LNCaP clone FGC (cell line): Measurements from ENCODE around the gene CCNL2.

Experiments used
- DNase-seq: peaks from one replicate; pipeline ENCODE4 v3.0.0-alpha.2; 2011; ENCODE audit warnings: low read depth
- H3K4me3 ChIP-seq: 2 replicates; pipeline ENCODE4 v1.5.1; 2011; ENCODE audit warnings: mild to moderate bottlenecking, low read depth, low read length, control low read depth
- TF ChIP-seq, protein P1 (sequence below): IDR thresholded peaks from 2 replicates; pipeline ENCODE4 v1.5.1; 2012; ENCODE audit warnings: mild to moderate bottlenecking; ENCODE audit not compliant: control insufficient read depth, insufficient read depth; ENCODE audit errors: extremely low read depth

CCNL2 gene

DNA sequence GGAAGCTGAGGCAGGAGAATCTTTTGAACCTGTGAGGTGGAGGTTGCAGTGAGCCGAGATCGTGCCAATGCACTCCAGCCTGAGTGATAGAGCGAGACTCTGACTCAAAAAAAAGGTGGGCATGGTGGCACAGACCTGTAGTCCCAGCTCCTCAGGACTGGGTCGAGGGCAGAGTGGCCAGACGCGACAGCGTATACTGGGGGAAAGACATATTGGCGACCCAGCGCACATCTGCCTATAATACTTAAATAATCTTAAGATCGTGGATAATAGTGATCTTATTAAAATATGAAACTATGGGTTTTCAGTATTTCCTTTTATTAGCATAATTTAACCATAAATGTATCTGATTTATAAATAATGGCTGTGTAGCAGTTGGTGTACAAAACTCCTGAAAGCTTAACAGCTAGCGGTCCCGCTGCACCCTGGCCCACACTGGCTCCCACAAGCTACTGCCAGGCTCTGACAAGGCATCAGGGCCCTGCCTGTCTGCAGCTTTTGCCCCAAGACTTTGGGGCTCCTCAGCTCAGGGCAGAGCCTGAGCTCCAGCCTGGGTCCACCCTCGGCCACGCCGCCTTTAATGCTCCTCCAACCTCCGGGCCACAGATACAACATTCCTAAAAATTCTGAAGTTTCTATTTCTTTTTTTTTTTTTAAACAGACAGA lies 21.5 kb downstream of the CCNL2 start:
- H3K4me3 ChIP-seq, result no peak overlapping the region
- TF ChIP-seq, protein P1, sequence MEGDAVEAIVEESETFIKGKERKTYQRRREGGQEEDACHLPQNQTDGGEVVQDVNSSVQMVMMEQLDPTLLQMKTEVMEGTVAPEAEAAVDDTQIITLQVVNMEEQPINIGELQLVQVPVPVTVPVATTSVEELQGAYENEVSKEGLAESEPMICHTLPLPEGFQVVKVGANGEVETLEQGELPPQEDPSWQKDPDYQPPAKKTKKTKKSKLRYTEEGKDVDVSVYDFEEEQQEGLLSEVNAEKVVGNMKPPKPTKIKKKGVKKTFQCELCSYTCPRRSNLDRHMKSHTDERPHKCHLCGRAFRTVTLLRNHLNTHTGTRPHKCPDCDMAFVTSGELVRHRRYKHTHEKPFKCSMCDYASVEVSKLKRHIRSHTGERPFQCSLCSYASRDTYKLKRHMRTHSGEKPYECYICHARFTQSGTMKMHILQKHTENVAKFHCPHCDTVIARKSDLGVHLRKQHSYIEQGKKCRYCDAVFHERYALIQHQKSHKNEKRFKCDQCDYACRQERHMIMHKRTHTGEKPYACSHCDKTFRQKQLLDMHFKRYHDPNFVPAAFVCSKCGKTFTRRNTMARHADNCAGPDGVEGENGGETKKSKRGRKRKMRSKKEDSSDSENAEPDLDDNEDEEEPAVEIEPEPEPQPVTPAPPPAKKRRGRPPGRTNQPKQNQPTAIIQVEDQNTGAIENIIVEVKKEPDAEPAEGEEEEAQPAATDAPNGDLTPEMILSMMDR, result no peak
- no peak for DNase-seq

DNA sequence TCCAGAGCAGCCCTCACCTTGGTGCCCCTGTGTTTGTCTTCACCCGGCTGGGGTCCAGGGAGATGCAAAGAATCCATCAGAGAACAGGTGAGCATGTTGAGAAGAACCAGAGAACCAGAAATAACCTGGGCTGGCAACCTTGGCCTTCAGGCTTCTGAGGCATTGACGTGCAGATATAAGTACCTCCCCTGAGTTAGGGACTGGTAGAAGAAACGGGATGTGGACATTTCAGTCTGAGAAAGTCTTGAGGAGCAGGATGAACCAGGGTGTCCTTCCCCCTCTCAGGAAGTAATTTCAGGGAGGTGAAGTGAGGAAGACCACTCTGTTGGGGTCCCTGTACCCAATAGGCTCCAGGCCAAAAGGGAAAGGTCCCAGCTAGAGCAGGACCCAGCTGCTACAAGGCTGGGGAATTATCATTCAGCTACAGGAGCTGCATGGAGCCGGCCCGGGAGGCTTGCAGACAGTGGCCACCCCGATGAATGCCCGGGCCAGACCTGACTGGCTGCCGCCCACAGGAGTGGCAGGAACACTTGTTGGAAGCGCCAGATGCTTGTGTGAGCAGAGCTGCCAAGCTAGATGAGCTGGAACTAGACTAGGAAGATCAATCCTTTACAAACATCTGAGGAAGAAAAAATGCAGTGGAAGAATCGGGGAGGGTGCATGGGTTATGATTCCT lies 22.4 kb downstream of the CCNL2 start:
- TF ChIP-seq, protein P1, result no peak
- peak overlapping the region; percentile 85 for H3K4me3 ChIP-seq
- no peak for DNase-seq

DNA sequence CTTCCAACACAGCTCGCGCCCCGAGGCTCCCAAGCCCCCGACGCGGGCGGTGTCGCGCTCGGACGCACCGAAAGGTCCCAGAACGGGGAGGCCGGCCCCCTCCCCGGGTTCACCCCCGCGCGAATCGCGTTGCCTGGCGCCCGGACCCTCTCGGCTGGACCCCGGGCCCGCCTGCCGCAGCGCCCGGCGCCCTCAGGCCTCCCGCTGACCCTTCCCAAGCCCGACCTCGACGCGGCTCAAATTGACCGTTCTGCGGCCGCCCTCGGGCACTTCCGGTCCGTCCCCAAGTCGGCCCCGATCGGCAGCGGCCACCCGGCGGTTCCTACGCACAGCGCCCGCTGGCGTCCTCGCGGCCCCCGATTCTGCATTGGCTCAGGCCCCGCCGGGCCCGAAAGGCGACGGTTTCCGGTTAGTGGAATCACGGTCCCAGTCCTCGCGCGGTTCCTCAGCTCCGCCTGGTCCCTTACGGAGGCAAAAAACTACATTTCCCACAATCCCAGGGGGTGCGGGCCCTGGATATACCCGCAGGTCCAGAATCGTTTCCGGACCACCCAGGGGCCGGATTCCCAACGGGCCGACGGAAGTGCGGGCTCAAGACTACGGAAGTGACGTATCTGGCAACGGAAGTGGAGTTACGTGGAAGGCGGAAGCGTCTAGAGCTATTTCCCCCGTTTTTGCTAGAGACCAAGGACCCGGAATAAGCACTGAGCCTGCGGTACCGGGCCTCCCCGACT lies 24.0 kb downstream of the CCNL2 start, which contains the start of gene AURKAIP1:
AURKAIP1 (minus strand) TSS at position 279 of the 734 bp plus-strand sequence. CDS start 451 bp downstream, outside the sequence.
- DNase-seq, result peak; percentile 99
- TF ChIP-seq, protein P1, result peak; percentile 23
- peak within 1 kb of the TSS; percentile 85 for H3K4me3 ChIP-seq

DNA sequence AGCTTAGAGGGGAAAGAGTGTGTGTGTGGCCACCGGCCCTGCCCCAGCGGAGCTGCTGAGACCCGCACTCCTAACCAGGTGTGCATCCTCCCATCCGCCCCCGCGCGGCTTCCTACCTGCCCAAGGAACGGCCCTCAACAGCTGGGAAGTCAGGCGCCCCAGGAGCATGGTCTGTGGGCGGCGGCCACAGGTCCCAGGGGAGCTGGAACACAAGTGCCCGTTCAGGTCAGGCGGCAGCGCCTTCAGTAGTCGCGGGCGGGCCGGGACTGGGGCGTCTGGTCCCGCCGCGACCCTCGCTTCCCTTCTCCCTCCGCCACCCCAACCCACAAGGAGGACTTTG lies 24.6 kb downstream of the CCNL2 start:
- TF ChIP-seq, protein P1, result no peak
- peak overlapping the region; percentile 85 for H3K4me3 ChIP-seq
- no peak for DNase-seq

DNA sequence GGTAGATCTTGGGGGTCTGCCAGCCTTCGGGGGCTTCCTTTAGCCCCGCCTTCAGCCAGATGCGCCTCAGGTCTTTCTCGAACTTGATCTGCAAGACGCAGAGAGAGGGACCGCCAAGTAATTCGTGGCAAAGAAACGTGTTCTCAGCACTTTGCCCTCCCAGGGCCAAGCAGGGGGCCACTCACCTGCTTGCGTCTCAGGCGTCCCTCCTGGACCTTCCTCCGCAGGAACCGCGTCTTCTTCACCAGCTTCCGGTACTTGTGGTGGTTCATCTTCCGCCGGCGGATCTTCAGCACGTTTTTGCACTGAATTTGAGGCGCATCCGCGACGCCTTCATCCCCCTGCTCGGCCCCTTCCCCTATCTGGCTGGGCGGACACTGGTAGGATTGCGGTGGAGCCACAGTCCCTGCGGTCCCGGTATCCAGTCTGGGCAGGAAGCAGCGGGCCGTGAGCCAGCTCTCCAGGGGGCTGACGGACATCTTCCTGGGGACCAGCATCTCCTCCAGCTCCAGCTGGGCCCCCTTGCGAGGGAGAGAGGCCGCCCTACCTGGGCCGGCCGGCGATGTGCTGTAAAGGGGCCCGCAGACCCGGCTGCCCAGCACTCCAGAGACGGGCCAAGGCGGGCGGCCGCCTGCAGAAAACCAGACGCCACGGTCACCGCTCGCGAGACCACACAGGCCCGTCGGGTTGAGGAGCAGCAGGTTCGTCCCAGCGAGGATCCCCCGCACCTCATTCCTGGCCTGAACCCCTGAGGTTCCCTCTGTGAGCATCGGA lies 25.1 kb downstream of the CCNL2 start:
- TF ChIP-seq, protein P1, result no peak
- H3K4me3 ChIP-seq, result peak overlapping the region; percentile 85
- DNase-seq, result no peak

DNA sequence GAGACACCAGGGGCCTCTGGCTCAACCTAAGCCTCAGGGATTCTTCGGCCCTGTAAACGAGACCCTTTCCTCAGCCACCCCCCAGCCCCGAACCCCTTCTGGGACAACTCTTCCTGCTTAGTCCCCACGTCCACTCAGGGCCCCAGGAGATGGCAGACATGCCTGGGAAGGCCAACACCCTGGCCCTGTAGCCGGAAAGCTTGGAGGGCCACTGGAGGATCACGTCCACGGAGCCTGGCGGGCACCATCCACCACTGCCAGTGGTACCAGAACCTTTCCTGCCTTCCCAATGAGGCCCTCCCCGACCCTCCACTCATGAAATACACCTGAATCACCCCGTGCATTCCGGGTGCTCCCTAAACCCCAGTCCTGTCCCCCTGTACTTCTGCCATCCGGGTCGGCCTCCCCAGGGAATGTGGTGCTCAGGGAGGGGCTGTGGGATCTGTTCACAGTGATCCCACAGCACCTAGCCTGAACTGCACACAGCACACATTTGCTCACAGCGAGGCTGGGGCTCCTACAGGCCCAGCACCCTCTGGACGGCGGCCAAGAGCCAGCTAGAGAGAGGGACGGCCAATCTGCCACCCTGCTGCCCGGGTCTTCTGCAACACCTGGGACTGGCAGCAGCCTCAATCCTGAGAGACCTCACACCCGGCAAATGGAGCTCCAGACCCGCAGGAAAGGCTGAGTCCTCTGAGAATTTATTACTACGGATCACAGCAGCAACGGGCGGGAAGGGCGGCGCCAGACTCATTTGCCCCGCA lies 25.9 kb downstream of the CCNL2 start:
- H3K4me3 ChIP-seq, result peak overlapping the region; percentile 85
- TF ChIP-seq, protein P1, result no peak
- DNase-seq, result no peak
